GM18868 (cell line): Measurements from ENCODE around the gene NR1H2.
"Not testable (repeated sequence)": the region's sequence is repeated elsewhere in the genome, so short reads cannot be mapped to it uniquely, and the experiment has no call there.

Source experiments
- ATAC-seq: cut with Tn5 transposase; IDR thresholded peaks from one replicate; pipeline ENCODE4 v1.9.1; 2021; ENCODE audit warnings: mild to moderate bottlenecking, moderate library complexity; ENCODE audit not compliant: unreplicated experiment

NR1H2 gene

DNA sequence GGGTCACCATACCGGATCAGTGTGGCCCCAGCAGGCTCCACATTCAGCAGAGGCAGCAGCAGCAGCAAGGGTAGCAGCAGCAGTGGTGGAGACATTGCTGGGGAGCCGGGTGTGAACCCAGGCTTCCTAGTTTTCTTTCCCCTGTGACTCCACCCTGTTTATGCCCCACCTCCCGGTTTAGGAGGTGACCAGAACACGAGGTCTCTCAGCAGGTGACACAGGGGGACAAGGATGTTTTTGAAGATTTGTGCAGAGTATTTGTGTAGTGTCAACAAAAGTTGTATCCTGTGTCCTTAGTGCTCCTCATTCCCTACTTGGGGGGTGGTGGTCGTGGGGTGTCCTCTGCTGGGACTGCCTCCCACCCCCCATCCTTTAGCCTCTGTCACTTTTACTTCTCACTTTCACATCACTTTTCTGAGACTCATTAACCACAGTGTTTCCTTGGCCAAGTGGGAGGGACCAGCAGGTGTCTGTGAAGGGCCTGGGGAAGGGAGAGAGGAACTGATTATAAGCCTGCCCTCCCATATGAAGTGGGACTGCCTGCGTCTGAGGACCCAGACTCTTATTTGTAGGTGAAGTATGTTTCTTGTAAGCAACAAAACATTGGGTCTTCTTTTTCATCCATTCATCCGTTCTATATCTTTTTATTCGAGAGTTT lies 31.5 kb upstream of the NR1H2 start:
- ATAC-seq: peak; percentile 42

DNA sequence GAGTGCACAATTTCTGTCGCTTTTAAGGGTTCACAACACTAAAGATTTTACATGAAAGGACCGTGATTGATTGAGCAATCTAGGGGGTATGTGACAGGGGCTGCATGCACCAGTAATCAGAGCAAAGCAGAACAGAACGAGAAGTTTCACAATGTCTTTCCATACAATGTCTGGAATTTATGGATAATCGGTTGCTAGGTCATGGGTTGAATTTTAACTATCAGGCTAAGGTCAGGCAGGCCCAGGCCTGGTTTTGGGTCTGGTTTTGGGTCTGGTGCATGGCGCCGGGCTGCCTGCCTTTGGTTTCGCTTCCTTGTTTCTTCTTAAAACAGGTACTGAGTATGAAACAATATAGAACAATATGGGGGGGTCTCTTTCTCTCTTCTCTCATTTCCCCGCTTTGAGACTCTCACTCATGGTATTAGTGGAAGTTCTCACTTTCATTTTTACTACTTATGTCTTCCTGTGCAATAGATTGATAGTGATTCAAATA lies 29.1 kb upstream of the NR1H2 start:
- peak; percentile 39 for ATAC-seq

DNA sequence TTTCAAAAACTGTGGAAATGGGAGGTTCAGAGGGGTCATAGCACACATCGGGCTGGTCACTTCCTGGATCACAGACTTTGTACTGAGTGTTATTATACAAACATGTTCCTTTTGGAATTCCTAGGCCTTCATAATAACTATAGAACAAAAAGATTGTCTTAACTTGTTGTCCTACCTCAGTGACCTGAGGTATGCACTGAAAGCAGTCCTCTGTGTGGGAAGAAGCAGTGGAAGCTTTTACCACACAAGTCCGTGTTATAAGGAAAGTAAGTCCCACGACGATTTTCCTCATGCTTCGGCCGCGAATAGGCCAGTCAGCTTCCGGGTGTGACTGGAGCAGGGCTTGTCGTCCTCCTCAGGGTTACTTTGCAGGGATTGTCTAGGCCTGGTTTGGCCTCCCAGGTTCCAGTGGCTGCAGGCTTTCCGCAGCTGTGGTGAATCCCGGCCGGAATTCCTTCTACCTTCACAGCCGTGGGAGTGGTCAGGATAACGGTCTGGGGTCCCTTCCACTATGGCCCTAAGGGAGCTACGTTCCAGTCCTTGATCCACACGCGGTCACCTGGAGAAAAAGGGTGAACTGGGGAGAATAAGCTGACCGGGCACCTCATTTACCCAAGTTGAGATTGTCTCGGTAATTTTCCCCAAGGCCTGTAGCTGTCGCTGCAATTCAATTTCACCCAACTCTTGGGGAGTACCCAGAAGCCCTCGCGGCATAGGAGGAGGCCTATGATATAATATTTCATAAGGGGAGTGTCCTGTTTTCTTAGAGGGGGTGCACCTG lies 26.8 kb upstream of the NR1H2 start:
- ATAC-seq: no peak

DNA sequence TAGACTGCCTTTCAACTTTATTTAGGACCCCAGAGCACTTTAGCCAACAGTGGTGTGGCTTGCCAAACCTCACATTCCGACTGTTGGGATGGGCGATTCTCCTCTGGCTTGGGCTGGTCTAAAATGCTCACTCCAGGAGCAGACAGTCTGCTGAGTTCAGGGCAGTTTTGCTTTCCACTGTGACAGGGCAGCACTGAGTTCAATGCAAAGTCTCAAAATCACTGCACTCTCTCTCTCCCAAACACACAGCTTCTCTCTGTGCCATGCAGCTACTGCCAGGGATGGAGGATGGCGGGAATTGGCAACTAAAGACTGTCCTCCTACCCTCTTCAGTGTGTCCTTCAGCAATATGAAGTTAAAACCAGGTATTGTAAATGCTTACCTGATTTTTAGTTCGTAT lies 24.0 kb upstream of the NR1H2 start:
- no peak for ATAC-seq

DNA sequence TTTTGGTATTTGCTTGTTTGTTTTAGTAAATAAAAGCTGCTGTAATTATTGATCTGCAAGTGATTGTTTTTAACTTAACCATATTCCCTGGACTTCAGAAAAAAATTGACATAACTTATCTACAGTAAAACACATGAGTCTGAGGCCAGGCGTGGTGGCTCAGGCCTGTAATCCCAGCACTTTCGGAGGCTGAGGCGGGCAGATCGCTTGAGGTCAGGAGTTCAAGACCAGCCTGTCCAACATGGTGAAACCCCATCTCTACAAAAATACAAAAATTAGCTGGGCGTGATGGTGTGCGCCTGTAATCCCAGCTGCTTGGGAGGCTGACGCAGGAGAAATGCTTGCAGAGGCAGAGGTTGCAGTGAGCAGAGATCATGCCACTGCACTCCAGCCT lies 22.8 kb upstream of the NR1H2 start:
- not testable (repeated sequence) for ATAC-seq

DNA sequence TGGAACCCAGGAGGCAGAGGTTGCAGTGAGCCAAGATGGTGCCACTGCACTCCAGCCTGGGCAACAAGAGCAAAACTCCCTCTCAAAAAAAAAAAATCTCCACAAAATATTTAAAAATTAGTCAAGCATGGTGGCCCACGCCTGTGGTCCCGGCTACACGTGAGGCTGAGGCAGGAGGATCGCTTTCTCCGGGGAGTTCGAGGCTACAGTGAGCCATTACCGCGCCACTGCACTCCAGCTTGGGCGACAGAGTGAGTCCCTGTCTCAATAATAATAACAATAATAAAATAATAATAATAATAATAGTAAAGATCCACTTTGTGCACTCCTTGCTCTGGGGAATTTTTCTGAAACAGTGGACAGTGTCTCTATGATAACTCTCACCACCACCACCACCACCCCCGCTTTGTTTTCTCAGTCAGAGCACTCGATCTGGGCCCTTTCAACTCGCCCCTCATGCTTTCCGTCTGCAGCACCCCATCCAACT lies 19.5 kb upstream of the NR1H2 start:
- no peak for ATAC-seq

DNA sequence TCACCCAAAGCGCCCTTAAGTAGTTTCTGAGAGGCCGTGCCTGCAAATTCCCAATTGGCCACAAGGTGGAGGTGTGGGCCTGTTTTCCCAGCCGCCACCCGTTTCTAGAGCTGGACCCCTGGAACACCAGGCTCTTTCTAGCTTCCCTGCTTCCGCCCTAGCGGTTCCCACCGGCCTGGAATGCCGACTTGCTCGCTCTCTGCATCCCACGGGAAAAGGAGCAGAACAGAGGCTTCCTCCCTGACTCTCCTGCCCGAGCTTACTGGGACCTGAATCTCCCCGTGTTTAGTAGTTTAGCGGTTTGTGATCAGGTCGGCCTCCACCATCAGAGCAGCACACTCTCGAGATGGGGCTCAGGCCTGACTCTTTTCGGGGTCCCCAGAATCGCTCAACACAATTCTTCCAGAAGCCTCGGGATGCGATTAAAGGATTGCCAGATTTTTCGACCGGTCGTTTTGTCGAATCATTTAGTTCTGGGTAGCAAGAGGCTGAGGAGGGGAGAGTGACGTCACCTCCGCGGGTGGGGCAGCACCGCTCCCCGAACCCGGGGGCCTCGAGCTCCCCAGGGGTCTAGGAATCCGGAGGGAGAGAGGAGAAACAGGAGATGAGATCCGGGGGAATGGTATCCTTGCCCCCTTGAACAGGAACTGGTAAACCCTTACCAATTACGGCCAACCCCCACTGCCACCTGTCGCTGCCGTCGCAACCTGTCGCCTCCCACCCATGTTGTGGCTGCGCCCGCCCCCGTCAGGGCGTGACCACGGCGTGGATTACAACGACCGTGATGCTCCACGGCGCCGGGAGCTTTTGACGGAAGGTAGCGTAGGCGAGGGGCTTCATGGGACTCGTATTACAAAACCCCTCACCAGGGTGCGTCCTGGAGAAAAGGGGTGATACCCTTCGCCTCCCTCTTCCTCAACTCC lies 18.8 kb upstream of the NR1H2 start:
- peak; percentile 63 for ATAC-seq

DNA sequence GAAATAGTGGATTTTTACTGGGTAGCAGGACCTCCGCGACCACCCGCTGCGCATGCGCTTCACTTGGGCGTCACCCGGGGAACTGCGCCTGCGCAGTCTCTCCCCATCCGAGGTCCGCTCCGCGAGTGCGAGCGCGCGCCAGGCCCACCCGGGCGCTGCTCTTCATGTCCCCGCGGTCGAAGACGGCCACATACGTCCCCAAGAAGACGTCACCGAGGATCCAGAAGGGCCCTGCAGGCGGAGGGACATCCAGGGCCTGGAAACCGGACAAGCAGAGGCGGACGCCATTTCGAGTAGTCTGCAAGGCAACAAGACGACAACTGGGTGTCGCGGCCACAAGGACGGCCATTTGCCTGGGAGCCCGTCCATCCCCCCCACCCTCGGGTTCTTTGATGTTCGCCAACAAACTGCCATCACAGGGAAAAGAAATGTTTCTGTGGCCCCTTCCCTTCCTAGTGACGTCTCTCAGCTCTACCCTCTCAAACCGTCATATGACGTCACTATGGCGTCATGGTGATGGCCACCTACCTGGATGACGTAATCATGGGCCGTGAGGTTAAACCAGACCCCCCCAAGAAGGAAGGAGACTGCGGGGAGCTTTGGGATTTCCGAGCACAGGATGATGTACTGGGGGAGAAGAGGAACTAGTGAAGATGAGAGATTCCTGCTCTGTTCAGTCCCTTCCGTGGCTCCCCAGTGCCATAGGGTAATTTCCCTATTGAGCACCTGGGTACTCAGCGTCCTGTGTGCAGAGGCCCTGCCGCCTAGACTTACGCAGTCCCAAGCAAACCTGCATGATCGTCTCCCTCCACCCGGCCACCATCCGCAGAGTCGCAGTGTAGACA lies 17.6 kb upstream of the NR1H2 start:
- no peak for ATAC-seq

DNA sequence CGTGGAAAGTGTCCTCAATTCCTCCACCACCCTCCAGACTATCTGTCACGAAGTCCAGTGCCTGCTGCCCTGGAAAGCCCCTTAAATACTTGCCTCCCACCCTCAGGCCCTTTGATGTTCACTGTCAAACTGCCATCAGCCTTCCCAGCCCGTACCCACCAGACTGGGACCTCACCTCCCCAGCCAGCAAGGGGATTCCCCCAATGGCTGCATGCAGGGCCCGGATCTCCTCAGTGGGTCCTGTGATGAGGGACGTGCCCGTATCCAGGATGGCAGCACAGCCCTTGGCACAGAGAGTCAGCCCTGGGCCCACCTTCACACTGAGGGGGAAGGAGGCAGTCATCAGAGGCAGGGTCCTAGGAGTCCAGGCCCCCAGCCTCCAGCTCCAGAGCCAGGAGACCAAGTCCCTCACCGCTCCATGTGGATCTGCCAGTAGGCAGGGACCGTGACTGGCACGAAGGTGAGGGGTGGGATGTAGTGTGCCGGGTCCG lies 16.9 kb upstream of the NR1H2 start:
- ATAC-seq: no peak

DNA sequence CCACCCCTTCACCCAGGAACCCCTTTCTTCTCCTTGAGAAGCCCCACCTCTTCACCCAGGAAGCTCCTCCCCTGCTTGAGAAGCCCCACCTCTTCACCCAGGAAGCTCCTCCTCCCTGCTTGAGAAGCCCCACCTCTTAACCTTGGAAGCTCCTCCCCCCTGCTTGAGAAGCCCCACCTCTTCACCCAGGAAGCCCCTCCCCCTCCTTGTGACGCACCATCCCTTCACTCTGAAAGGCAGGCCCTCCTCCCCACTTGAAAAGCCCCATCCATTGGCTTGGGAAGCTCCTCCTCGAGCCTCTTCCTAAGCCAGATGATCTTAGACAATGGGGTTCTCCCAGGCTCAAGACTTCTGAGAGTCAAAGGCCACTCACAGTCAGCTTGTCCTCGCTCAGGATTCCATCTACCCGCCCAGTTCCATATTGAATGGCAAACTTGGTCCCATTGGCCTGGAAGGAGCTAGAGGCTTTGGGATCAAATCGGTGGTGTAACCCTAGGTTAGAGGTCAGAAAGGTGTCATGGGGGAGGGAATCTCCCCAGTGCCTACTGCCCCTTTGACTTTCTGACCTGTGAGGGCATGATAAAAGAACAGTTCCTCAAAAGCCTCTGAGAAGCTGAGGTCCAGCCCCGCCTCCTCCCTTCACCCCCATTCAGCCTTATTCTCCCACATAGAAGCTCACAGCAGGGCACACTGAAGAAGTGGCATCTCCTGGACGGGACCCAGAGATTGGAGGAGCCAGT lies 14.8 kb upstream of the NR1H2 start:
- ATAC-seq: no peak

DNA sequence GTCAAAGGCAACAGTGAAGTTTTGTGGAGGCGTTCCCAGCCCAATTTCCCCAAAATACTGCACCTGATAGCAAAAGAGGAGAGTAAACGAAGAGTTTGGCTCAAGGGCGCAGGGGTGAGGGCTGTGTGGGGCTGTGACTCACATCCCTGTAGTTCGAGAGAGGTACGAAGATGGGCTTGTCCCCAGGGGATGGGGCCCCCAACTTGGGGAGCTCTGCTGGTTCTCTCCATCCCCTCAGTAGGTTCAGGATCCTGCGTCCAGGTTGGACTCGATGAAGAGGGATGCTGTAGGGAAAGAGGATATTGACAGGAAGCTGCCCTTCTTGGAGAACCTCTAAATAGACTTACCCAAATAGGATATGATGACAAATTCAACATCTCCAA lies 14.2 kb upstream of the NR1H2 start:
- no peak for ATAC-seq

DNA sequence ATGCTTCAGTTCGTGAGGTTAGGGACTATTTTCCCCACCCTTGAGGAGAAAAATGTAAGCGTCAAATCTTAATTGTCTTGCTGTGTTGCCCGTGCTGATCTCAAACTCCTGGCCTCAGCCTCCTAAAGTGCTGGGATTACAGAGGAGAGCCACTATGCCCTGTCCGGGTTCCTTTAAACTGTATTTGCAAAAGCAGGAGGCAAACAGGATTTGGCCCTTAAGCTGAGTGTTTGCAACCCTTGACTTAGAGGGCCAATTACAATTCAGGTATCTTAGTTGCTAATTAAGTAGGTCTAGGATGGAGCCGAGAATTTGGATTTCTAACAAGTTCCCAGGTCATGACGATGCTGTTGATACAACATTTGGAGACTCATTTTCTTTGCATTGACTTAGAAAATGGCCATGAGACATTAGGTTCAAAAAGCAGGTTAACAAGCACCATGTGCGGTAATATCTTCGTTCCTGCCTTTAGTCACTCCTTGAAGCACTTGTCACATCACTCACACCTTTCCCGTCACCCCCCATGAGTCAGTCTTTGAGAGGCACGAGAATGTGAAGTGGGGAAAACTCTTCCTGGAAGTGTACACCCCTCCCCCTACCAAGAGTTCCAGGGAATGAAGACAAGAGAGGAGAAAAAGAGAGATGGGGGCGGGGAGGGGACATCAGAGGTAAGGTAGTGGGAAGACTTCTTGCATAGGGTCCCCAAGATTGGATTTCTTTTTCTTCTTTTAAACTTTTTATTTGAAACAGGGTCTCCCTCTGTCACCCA lies 13.4 kb upstream of the NR1H2 start:
- ATAC-seq: no peak

DNA sequence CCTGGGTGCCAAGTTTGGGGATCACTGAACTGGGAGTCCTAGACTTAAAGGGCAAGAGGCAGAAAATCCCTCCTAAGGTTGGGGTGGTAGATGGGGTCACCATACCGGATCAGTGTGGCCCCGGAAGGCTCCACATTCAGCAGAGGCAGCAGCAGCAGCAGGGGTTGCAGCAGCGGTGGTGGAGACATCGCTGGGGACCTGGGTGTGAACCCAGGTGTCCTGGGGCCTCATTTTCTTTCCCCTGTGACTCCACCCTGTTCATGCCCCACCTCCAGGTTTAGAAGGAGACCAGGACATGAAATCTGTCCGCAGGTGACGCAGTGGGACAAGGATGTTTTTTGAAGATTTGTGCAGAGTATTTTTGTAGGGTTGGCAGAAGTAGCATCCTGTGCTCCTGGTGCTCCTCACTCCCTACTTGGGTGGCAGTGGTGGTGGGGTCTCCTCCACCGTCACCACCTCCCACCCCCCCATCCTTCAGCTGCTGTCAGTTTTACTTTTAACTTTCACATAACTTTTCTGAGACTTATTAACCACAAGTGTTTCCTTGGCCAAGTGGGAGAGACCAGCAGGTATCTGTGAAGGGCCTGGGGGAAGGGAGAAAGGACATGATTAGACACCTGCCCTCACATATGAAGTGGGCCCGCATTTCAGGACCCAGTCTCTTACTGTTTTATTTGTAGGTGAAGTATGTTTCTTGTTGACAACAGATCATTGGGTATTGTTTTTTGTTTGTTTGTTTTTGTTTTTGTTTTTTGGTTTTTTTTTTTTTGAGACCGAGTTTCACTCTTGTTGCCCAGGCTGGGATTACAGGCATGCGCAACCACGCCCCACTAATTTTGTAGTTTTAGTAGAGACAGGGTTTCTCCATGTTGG lies 10.6 kb upstream of the NR1H2 start, which contains the start of gene NAPSA:
NAPSA (minus strand) TSS at position 206 of the 873 bp plus-strand sequence; CDS start at position 188, 18 bp downstream.
- no peak for ATAC-seq

DNA sequence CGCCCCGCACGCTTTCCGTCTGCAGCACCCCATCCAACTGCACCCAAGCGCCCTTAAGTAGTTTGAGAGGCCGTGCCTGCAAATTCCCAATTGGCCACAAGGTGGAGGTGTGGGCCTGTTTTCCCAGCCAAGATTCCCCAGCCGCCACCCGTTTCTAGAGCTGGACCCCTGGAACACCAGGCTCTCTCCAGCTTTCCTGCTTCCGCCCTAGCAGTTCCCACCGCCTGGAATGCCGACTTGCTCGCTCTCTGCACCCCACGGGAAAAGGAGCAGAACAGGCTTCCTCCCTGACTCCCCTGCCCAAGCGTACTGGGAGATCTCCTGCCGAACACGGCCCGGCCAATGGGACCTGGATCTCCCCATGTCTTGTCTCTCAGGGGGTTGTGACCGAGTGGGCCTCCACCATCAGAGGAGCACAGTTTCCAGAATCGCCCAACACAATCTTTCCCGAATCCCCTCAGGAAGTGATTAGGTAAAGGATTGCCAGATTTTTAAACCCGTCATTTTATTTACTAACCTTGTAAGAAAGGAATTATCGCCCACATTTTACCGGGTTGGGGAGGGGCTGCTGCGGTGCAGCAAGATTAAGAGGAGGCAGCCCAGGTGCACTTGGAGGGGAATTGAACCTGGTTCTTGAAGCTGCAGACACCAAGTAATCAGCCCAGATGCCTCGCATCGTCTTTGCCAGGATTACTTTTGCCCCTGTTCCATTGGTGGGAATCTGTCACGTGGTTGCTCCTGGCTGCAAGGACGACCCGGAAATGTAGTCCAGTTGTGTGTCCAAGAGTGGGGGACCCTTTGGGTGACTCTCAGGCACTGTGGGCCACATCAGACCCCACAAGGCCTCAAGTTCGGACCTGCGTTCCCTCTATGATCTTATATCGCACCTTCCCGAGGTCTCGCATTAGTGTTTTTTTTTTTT lies 7.3 kb upstream of the NR1H2 start:
- ATAC-seq: no peak

DNA sequence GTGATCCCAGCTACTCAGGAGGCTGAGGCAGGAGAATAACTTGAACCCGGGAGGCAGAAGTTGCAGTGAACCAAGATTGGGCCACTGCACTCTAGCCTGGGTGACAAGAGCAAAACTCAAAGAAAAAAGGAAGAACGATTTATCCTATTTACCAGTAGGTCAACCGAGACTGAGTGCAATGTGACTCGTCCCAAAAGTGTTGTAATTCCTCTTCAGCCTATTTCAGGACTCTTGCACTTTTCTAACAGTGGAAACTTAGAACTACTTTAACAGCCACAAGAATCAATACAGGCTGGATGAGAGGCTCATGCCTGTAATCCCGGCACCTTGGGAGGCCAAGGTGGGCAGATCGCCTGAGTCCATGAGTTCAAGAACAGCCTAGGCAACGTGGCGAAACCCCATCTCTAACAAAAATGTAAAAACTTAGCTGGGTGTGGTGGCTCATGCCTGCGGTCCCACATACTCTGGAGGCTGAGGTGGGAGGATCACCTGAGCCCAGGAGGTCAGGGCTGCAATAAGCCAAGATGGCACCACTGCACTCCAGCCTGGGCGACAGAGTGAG lies 4.3 kb upstream of the NR1H2 start:
- no peak for ATAC-seq

DNA sequence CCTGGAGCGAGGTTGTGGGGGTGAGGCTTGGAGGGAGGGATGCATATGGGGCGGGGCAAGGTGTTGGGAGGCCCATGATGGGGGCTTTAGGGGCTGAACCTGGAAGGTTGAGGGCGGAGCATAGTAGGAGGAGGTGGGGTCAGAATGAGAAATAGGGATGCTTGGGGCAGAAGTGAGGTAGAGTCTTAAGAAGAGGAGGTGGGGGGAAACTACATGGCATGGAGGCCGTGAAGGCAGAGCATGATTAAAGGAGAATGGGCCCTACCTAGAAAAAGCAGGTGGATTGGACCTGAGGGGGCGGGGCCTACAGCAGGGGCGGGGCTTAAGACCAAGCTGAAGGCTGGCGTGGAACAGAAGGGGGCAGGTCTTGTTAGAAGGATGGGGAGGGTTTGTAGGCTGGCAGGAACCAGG lies 799 bp downstream of the NR1H2 start:
- ATAC-seq: peak; percentile 12
